PC-9 (cell line): ENCODE data around the gene PIGX.

Experiments
- EZH2 ChIP-seq: fragments of 200-600 bp; sonication (generic); IDR thresholded peaks from 2 replicates; pipeline ENCODE4 v1.8.0; 2017; ENCODE audit warnings: antibody characterized with exemption, low read depth
- TF ChIP-seq, protein P1 (sequence below): fragments of 200-600 bp; sonication (generic); conservative IDR thresholded peaks from 2 replicates; pipeline ENCODE4 v1.6.1; 2017; ENCODE audit warnings: mixed run types, antibody characterized with exemption, mild to moderate bottlenecking, moderate library complexity

- TF ChIP-seq, protein P1, sequence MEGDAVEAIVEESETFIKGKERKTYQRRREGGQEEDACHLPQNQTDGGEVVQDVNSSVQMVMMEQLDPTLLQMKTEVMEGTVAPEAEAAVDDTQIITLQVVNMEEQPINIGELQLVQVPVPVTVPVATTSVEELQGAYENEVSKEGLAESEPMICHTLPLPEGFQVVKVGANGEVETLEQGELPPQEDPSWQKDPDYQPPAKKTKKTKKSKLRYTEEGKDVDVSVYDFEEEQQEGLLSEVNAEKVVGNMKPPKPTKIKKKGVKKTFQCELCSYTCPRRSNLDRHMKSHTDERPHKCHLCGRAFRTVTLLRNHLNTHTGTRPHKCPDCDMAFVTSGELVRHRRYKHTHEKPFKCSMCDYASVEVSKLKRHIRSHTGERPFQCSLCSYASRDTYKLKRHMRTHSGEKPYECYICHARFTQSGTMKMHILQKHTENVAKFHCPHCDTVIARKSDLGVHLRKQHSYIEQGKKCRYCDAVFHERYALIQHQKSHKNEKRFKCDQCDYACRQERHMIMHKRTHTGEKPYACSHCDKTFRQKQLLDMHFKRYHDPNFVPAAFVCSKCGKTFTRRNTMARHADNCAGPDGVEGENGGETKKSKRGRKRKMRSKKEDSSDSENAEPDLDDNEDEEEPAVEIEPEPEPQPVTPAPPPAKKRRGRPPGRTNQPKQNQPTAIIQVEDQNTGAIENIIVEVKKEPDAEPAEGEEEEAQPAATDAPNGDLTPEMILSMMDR, result no peak
- no peak for TF ChIP-seq EZH2
Observed at GRCh38 chr3:196726788-196727675, 14.9 kb downstream of the PIGX start.
